Effector memory CD8-positive, alpha-beta T cell (primary cell): ENCODE results near the gene HLA-DOA.
A peak's percentile ranks its signal among the peaks of the same experiment; 100 is the strongest.

ENCODE experiments used
- ATAC-seq: fragments of 150-1000 bp; cut with Tn5 transposase; replicated peaks from 2 replicates; pipeline ENCODE4 v1.10.0; 2021; ENCODE audit warnings: mild to moderate bottlenecking, moderate library complexity
- DNase-seq, 3 experiments: peaks; one replicate each; pipeline ENCODE4 v3.0.0; 2021
- H3K27ac Mint-ChIP-seq, 2 donors: one replicate each; pipeline ENCODE4 v1.8.0; 2022; ENCODE audit warnings: mild to moderate bottlenecking in 2 of 2, mixed read lengths in 2 of 2, moderate library complexity in 2 of 2
- H3K27me3 Mint-ChIP-seq, 2 donors: one replicate each; pipeline ENCODE4 v1.8.0; 2022; ENCODE audit warnings: mixed read lengths in 2 of 2
- H3K36me3 Mint-ChIP-seq: one replicate; pipeline ENCODE4 v1.8.0; 2022; ENCODE audit warnings: mild to moderate bottlenecking, moderate library complexity, mixed read lengths; ENCODE audit not compliant: insufficient read depth
- H3K4me1 Mint-ChIP-seq, 2 donors: one replicate each; pipeline ENCODE4 v1.8.0; 2022; ENCODE audit warnings: low read depth in 2 of 2, mixed read lengths in 2 of 2
- H3K4me3 Mint-ChIP-seq, 2 donors: one replicate each; pipeline ENCODE4 v1.8.0; 2022; ENCODE audit warnings: mild to moderate bottlenecking in 2 of 2, mixed read lengths in 2 of 2, moderate library complexity in 2 of 2
- H3K9me3 Mint-ChIP-seq, 2 donors: one replicate each; pipeline ENCODE4 v1.8.0; 2022; ENCODE audit warnings: mixed read lengths in 2 of 2

HLA-DOA gene

GRCh38 chr6:32956176-32956575, 53.2 kb downstream of the HLA-DOA start:
- no peak for ATAC-seq
- Mint-ChIP-seq H3K4me3 (no peak overlapping the region), H3K36me3 (no peaks in the 10 kb centered on the region), H3K9me3 (no peaks in the 10 kb centered on the region), H3K27ac (no peak overlapping the region), H3K27me3 (no peaks in the 10 kb centered on the region), H3K4me1 (peaks cover 29 to 46% of the 10 kb centered on the region in 2 donors)
- DNase-seq: no peak

GRCh38 chr6:32954986-32955802, 54.2 kb downstream of the HLA-DOA start:
- Mint-ChIP-seq H3K27ac (peak overlapping the region in 1 of 2 donors; percentile 15), H3K9me3 (no peaks in the 10 kb centered on the region), H3K36me3 (no peaks in the 10 kb centered on the region), H3K27me3 (no peaks in the 10 kb centered on the region), H3K4me1 (peaks cover 28 to 44% of the 10 kb centered on the region in 2 donors), H3K4me3 (no peak overlapping the region)
- ATAC-seq: peak; percentile 14
- DNase-seq: peak in 1 of 3 experiments; percentile 25

GRCh38 chr6:32954267-32954666, 55.1 kb downstream of the HLA-DOA start:
- no peak overlapping the region for H3K4me3 Mint-ChIP-seq

More at GRCh38 chr6:32954267-32954666, 55.1 kb downstream of the HLA-DOA start:
- no peak for ATAC-seq
- no peaks in the 10 kb centered on the region for H3K27me3 Mint-ChIP-seq
- no peak overlapping the region for H3K27ac Mint-ChIP-seq
- no peaks in the 10 kb centered on the region for H3K36me3 Mint-ChIP-seq
- H3K9me3 Mint-ChIP-seq: no peaks in the 10 kb centered on the region
- no peak for DNase-seq
- H3K4me1 Mint-ChIP-seq: peaks cover 25 to 51% of the 10 kb centered on the region in 2 donors
